C4-2B (cell line): Measurements from ENCODE around the gene PLPP4.
A peak's percentile ranks its signal among the peaks of the same experiment; 100 is the strongest.

Experiments used
- H3K27ac ChIP-seq: fragments of 450-650 bp; 2 replicates; pipeline ENCODE4 v1.5.1; 2017
- CTCF ChIP-seq: fragments of 450-650 bp; conservative IDR thresholded peaks from 2 replicates; pipeline ENCODE4 v1.5.1; 2017; ENCODE audit warnings: mild to moderate bottlenecking
- ZFX ChIP-seq: fragments of 450-650 bp; IDR thresholded peaks from 2 replicates; pipeline ENCODE4 v1.6.1; 2017

PLPP4 gene

GRCh38 chr10:120571266-120571665, 114.2 kb downstream of the PLPP4 start:
- TF ChIP-seq ZFX = no peak
- H3K27ac ChIP-seq = no peak overlapping the region

- no peak overlapping the region for H3K27ac ChIP-seq
- TF ChIP-seq ZFX (no peak), CTCF (no peak)
Observed at GRCh38 chr10:120572307-120572706, 115.3 kb downstream of the PLPP4 start.

- TF ChIP-seq CTCF = no peak
- TF ChIP-seq ZFX = no peak
Observed at GRCh38 chr10:120573355-120573754, 116.3 kb downstream of the PLPP4 start.

GRCh38 chr10:120574981-120575380, 118.0 kb downstream of the PLPP4 start:
- no peak overlapping the region for H3K27ac ChIP-seq
- TF ChIP-seq ZFX (no peak), CTCF (no peak)

More at GRCh38 chr10:120573355-120573754, 116.3 kb downstream of the PLPP4 start:
- H3K27ac ChIP-seq = no peak overlapping the region

GRCh38 chr10:120575411-120575810, 118.4 kb downstream of the PLPP4 start:
- no peak overlapping the region for H3K27ac ChIP-seq
- TF ChIP-seq ZFX = no peak
- TF ChIP-seq CTCF = no peak

GRCh38 chr10:120578134-120578533, 121.1 kb downstream of the PLPP4 start:
- H3K27ac ChIP-seq = no peak overlapping the region
- no peak for TF ChIP-seq CTCF
- TF ChIP-seq ZFX = no peak

- no peak overlapping the region for H3K27ac ChIP-seq
- TF ChIP-seq ZFX = no peak
- no peak for TF ChIP-seq CTCF
Observed at GRCh38 chr10:120578890-120579289, 121.9 kb downstream of the PLPP4 start.

GRCh38 chr10:120580918-120581895, 124.2 kb downstream of the PLPP4 start:
- no peak for TF ChIP-seq ZFX
- 0 out of 2 replicates have a peak, but pooled peaks have one; percentile 3 for TF ChIP-seq CTCF
- H3K27ac ChIP-seq = no peak overlapping the region
